ENCODE data around the gene TRAPPC3.

GRCh38 chr1:36150296-36151133, 1.2 kb upstream of the TRAPPC3 start:
- TF ChIP-seq CTCF (IDR thresholded peaks at IDR 0.05) (no peak), EP300 (IDR thresholded peaks at IDR 0.05; ENCODE audit: low read depth) (no peak)

Measured in transverse colon (tissue), 3 donors.